Nephron progenitor cell (in vitro differentiated cells): ENCODE measurements around the gene CEP112.
A peak's percentile ranks its signal among the peaks of the same experiment; 100 is the strongest.

Experiments
- DNase-seq: peaks from one replicate; pipeline ENCODE4 v3.0.0; 2021
- H3K27ac Mint-ChIP-seq: 2 replicates; pipeline ENCODE4 v1.8.0; 2021; ENCODE audit warnings: mild to moderate bottlenecking, moderate library complexity, mixed read lengths
- H3K27me3 Mint-ChIP-seq: 2 replicates; pipeline ENCODE4 v1.8.0; 2021; ENCODE audit warnings: mild to moderate bottlenecking, low read depth, mixed read lengths; ENCODE audit not compliant: poor library complexity
- H3K36me3 Mint-ChIP-seq: 2 replicates; pipeline ENCODE4 v1.8.0; 2021; ENCODE audit warnings: low read depth, mixed read lengths
- H3K4me1 Mint-ChIP-seq: 2 replicates; pipeline ENCODE4 v1.8.0; 2021; ENCODE audit warnings: mixed read lengths
- H3K4me3 Mint-ChIP-seq: 2 replicates; pipeline ENCODE4 v1.8.0; 2021; ENCODE audit warnings: mild to moderate bottlenecking, moderate library complexity, mixed read lengths
- H3K9me3 Mint-ChIP-seq: 2 replicates; pipeline ENCODE4 v1.8.0; 2021; ENCODE audit warnings: mild to moderate bottlenecking, moderate library complexity, mixed read lengths
- CTCF ChIP-seq: fragments of 200-600 bp; sonication (generic); IDR thresholded peaks from 2 replicates; pipeline ENCODE4 v1.5.0; 2021; ENCODE audit warnings: antibody characterized with exemption

The CEP112 gene

DNA sequence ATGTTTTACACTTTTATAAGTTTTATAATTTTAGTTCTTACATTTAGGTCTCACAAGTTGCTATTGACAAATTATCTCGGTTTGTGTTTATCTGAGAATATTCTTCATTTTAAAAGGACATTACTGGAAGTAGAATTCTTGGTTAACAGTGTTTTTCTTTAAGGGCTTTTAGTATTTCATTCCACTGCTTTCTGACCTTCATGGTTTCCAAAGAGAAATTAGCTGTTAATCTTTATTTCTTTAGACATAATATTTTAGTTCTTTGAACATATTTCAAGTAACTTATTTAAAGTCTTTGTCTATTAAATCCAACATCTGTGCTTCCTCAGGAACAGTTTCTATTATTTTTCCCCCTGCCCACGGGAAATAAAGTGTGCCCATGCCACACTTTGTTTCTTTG is 390.4 kb downstream of the CEP112 start:
- Mint-ChIP-seq H3K4me3 (no peak overlapping the region), H3K36me3 (peaks cover 59% of the 10 kb centered on the region), H3K9me3 (peaks cover 55% of the 10 kb centered on the region), H3K4me1 (no peaks in the 10 kb centered on the region), H3K27ac (no peak overlapping the region), H3K27me3 (no peaks in the 10 kb centered on the region)
- TF ChIP-seq CTCF, result no peak
- DNase-seq, result no peak

DNA sequence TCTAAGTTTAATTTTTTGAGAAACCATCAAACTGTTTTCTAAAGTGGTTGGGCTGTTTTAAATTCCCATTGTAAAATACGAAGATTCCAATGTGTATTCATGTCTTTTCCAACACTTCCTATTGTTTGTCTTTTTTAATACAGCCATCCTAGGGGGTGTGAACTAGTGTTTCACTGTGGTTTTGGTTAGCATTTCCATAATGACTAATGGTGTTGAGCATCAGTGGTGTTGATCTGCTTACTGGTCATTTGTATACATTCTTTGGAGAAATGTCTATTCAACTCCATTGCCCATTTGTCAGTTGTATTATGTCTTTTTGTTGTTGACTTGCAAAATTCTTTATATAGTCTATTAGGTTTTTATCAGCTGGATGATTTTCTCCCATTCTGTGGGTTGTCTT is 391.3 kb downstream of the CEP112 start:
- Mint-ChIP-seq H3K36me3 (peaks cover 52% of the 10 kb centered on the region), H3K27me3 (no peaks in the 10 kb centered on the region), H3K9me3 (peaks cover 48% of the 10 kb centered on the region), H3K4me3 (no peak overlapping the region), H3K4me1 (no peaks in the 10 kb centered on the region), H3K27ac (no peak overlapping the region)
- no peak for TF ChIP-seq CTCF
- no peak for DNase-seq

DNA sequence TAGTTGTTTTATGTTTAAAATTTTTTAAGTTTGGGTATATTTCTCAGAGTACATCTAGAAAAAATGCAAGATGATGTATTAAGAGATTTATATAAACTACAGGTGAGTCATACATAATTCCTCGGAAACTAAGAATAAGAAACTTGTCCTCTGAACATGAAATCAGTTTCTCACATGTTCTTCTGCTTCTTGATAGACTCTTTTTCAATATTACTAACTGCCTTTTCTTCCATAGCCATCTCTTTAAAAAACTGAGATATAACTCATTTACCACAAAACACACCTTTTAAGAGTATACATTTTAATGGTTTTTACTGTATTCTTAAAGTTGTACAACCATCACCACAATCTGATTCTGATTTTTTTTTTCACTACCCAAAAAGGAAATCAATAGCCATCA is 392.1 kb downstream of the CEP112 start:
- TF ChIP-seq CTCF, result no peak
- Mint-ChIP-seq H3K27ac (no peak overlapping the region), H3K36me3 (peaks cover 46% of the 10 kb centered on the region), H3K4me3 (no peak overlapping the region), H3K27me3 (no peaks in the 10 kb centered on the region), H3K4me1 (no peaks in the 10 kb centered on the region), H3K9me3 (peaks cover 44% of the 10 kb centered on the region)
- DNase-seq, result no peak

DNA sequence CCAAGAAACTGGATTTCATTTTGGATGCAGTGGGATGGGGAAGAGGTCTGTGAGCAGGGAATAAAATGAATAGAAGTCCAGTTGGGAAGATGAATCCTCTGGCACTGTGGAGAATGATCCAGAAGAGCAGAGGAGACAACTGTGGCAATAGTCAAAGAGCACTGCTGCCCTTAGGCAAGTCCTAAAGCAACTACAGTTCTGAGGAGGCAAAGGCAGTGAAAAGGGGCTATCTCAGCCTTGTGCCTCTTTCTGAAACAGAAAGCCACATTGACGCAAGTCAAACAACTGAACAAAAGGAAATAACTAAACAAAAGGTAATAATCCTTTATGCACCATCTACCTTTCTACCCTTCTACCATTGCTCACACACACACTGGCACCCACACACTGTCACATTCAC is 392.5 kb downstream of the CEP112 start:
- DNase-seq, result no peak
- Mint-ChIP-seq H3K27me3 (no peaks in the 10 kb centered on the region), H3K36me3 (peaks cover 46% of the 10 kb centered on the region), H3K9me3 (peaks cover 44% of the 10 kb centered on the region), H3K4me3 (no peak overlapping the region), H3K4me1 (no peaks in the 10 kb centered on the region), H3K27ac (no peak overlapping the region)
- no peak for TF ChIP-seq CTCF

GRCh38 chr17:65797809-65798208 is 394.1 kb downstream of the CEP112 start:
- Mint-ChIP-seq H3K36me3 (peaks cover 38% of the 10 kb centered on the region), H3K4me1 (no peaks in the 10 kb centered on the region), H3K27ac (no peak overlapping the region), H3K4me3 (no peak overlapping the region), H3K9me3 (peaks cover 38% of the 10 kb centered on the region), H3K27me3 (no peaks in the 10 kb centered on the region)
- peak; percentile 15 for DNase-seq
- TF ChIP-seq CTCF, result no peak

- H3K9me3 Mint-ChIP-seq, result peaks cover 31% of the 10 kb centered on the region
- H3K4me3 Mint-ChIP-seq, result no peak overlapping the region
- no peaks in the 10 kb centered on the region for H3K27me3 Mint-ChIP-seq
- DNase-seq, result no peak
- no peak for TF ChIP-seq CTCF
- peaks cover 3% of the 10 kb centered on the region for H3K4me1 Mint-ChIP-seq
- H3K27ac Mint-ChIP-seq, result no peak overlapping the region
- peaks cover 31% of the 10 kb centered on the region for H3K36me3 Mint-ChIP-seq
Observed at GRCh38 chr17:65797101-65797500, 394.8 kb downstream of the CEP112 start.
